ENCODE measurements around the gene SGTA. TPM values are rescaled to one million over a fixed set of nuclear protein-coding genes. Genes with fewer than 3 reads are reported as not detected.

SGTA gene
- polyA plus RNA-seq, 4 donors: 38.2 to 79.5 (median 69.7) TPM

GRCh38 chr19:2734589-2735288 lies 48.3 kb downstream of the SGTA start:
- peaks cover 0 to 50% (median 4%) of the 10 kb centered on the region in 3 donors for H3K36me3 ChIP-seq (ENCODE audit: control insufficient read depth in 3 of 3, insufficient read depth in 2 of 3, low read depth in 1 of 3, low read length in 3 of 3)
- no peaks in the 10 kb centered on the region for H3K27me3 ChIP-seq (ENCODE audit: control insufficient read depth in 3 of 3, insufficient read depth in 3 of 3, low read length in 3 of 3)
- 85 to 94% (median 91%) methylated on average over 26 of the region's 26 CpGs for WGBS, 3 donors
- DNase-seq (no peak), FAIRE-seq (no peak)
- peaks cover 0 to 10% of the 10 kb centered on the region in 2 donors for H3K9me3 ChIP-seq (ENCODE audit: control insufficient read depth in 2 of 2, insufficient read depth in 1 of 2, low read depth in 1 of 2, low read length in 1 of 2)
- H3K27ac ChIP-seq (ENCODE audit: low read depth in 1 of 3, low read length in 2 of 3): no peak overlapping the region
- H3K4me1 ChIP-seq (ENCODE audit: control insufficient read depth in 3 of 3, insufficient read depth in 2 of 3, low read depth in 1 of 3, low read length in 2 of 3): peaks cover 0 to 6% (median 3%) of the 10 kb centered on the region in 3 donors
- no peak overlapping the region for H3K4me3 ChIP-seq (ENCODE audit: low read depth in 1 of 3, low read length in 3 of 3)

GRCh38 chr19:2733930-2734588 lies 49.0 kb downstream of the SGTA start:
- Histone ChIP-seq H3K27me3 (ENCODE audit: control insufficient read depth in 3 of 3, insufficient read depth in 3 of 3, low read length in 3 of 3) (no peaks in the 10 kb centered on the region), H3K9me3 (ENCODE audit: control insufficient read depth in 2 of 2, insufficient read depth in 1 of 2, low read depth in 1 of 2, low read length in 1 of 2) (peaks cover 0 to 11% of the 10 kb centered on the region in 2 donors), H3K4me1 (ENCODE audit: control insufficient read depth in 3 of 3, insufficient read depth in 2 of 3, low read depth in 1 of 3, low read length in 2 of 3) (peaks cover 0 to 1% (median under 1%) of the 10 kb centered on the region in 3 donors), H3K4me3 (ENCODE audit: low read depth in 1 of 3, low read length in 3 of 3) (no peak overlapping the region), H3K36me3 (ENCODE audit: control insufficient read depth in 3 of 3, insufficient read depth in 2 of 3, low read depth in 1 of 3, low read length in 3 of 3) (peaks cover 0 to 50% (median 4%) of the 10 kb centered on the region in 3 donors), H3K27ac (ENCODE audit: low read depth in 1 of 3, low read length in 2 of 3) (no peak overlapping the region)
- FAIRE-seq (no peak), DNase-seq (peak in 1 of 2 donors; percentile 84)
- 24 to 83% (median 50%) methylated on average over 35 of the region's 35 CpGs for WGBS, 3 donors

- 93 to 98% (median 97%) methylated on average over 33 to 38 of the region's 38 CpGs for WGBS, 3 donors
Measured at GRCh38 chr19:2732883-2733282, 50.2 kb downstream of the SGTA start.

GRCh38 chr19:2732157-2732725 lies 50.8 kb downstream of the SGTA start:
- no peak for FAIRE-seq
- no peak overlapping the region for H3K27ac ChIP-seq (ENCODE audit: low read depth in 1 of 3, low read length in 2 of 3)
- 95 to 97% (median 96%) methylated on average over 33 of the region's 33 CpGs for WGBS, 3 donors

More at GRCh38 chr19:2732883-2733282, 50.2 kb downstream of the SGTA start:
- H3K27ac ChIP-seq (ENCODE audit: low read depth in 1 of 3, low read length in 2 of 3): no peak overlapping the region
- H3K9me3 ChIP-seq (ENCODE audit: control insufficient read depth in 2 of 2, insufficient read depth in 1 of 2, low read depth in 1 of 2, low read length in 1 of 2): peaks cover 0 to 11% of the 10 kb centered on the region in 2 donors
- no peaks in the 10 kb centered on the region for H3K4me1 ChIP-seq (ENCODE audit: control insufficient read depth in 3 of 3, insufficient read depth in 2 of 3, low read depth in 1 of 3, low read length in 2 of 3)
- peaks cover 0 to 1% (median 0%) of the 10 kb centered on the region in 3 donors for H3K27me3 ChIP-seq (ENCODE audit: control insufficient read depth in 3 of 3, insufficient read depth in 3 of 3, low read length in 3 of 3)
- H3K4me3 ChIP-seq (ENCODE audit: low read depth in 1 of 3, low read length in 3 of 3): no peak overlapping the region
- no peak for DNase-seq
- FAIRE-seq: no peak
- H3K36me3 ChIP-seq (ENCODE audit: control insufficient read depth in 3 of 3, insufficient read depth in 2 of 3, low read depth in 1 of 3, low read length in 3 of 3): peaks cover 0 to 50% (median 4%) of the 10 kb centered on the region in 3 donors

GRCh38 chr19:2731181-2731995 lies 51.7 kb downstream of the SGTA start:
- peaks cover 0 to 43% (median 4%) of the 10 kb centered on the region in 3 donors for H3K36me3 ChIP-seq (ENCODE audit: control insufficient read depth in 3 of 3, insufficient read depth in 2 of 3, low read depth in 1 of 3, low read length in 3 of 3)
- H3K27me3 ChIP-seq (ENCODE audit: control insufficient read depth in 3 of 3, insufficient read depth in 3 of 3, low read length in 3 of 3): peaks cover 0 to 16% (median 4%) of the 10 kb centered on the region in 3 donors
- no peak overlapping the region for H3K27ac ChIP-seq (ENCODE audit: low read depth in 1 of 3, low read length in 2 of 3)
- peaks cover 0 to 6% of the 10 kb centered on the region in 2 donors for H3K9me3 ChIP-seq (ENCODE audit: control insufficient read depth in 2 of 2, insufficient read depth in 1 of 2, low read depth in 1 of 2, low read length in 1 of 2)
- H3K4me3 ChIP-seq (ENCODE audit: low read depth in 1 of 3, low read length in 3 of 3): no peak overlapping the region
- no peaks in the 10 kb centered on the region for H3K4me1 ChIP-seq (ENCODE audit: control insufficient read depth in 3 of 3, insufficient read depth in 2 of 3, low read depth in 1 of 3, low read length in 2 of 3)
- DNase-seq (no peak), FAIRE-seq (no peak)
- 87 to 92% (median 88%) methylated on average over 34 to 41 of the region's 41 CpGs for WGBS, 3 donors

More at GRCh38 chr19:2732157-2732725, 50.8 kb downstream of the SGTA start:
- no peaks in the 10 kb centered on the region for H3K4me1 ChIP-seq (ENCODE audit: control insufficient read depth in 3 of 3, insufficient read depth in 2 of 3, low read depth in 1 of 3, low read length in 2 of 3)
- H3K4me3 ChIP-seq (ENCODE audit: low read depth in 1 of 3, low read length in 3 of 3): no peak overlapping the region
- peaks cover 0 to 11% of the 10 kb centered on the region in 2 donors for H3K9me3 ChIP-seq (ENCODE audit: control insufficient read depth in 2 of 2, insufficient read depth in 1 of 2, low read depth in 1 of 2, low read length in 1 of 2)
- peaks cover 0 to 50% (median 4%) of the 10 kb centered on the region in 3 donors for H3K36me3 ChIP-seq (ENCODE audit: control insufficient read depth in 3 of 3, insufficient read depth in 2 of 3, low read depth in 1 of 3, low read length in 3 of 3)
- H3K27me3 ChIP-seq (ENCODE audit: control insufficient read depth in 3 of 3, insufficient read depth in 3 of 3, low read length in 3 of 3): peaks cover 0 to 8% (median 0%) of the 10 kb centered on the region in 3 donors
- no peak for DNase-seq

GRCh38 chr19:2729943-2730818 lies 52.9 kb downstream of the SGTA start:
- FAIRE-seq (no peak), DNase-seq (no peak)
- H3K27ac ChIP-seq (ENCODE audit: low read depth in 1 of 3, low read length in 2 of 3): no peak overlapping the region
- no peak overlapping the region for H3K4me3 ChIP-seq (ENCODE audit: low read depth in 1 of 3, low read length in 3 of 3)
- 80 to 88% (median 86%) methylated on average over 23 to 26 of the region's 26 CpGs for WGBS, 3 donors
- no peaks in the 10 kb centered on the region for H3K4me1 ChIP-seq (ENCODE audit: control insufficient read depth in 3 of 3, insufficient read depth in 2 of 3, low read depth in 1 of 3, low read length in 2 of 3)
- peaks cover 0 to 31% (median 4%) of the 10 kb centered on the region in 3 donors for H3K36me3 ChIP-seq (ENCODE audit: control insufficient read depth in 3 of 3, insufficient read depth in 2 of 3, low read depth in 1 of 3, low read length in 3 of 3)
- H3K27me3 ChIP-seq (ENCODE audit: control insufficient read depth in 3 of 3, insufficient read depth in 3 of 3, low read length in 3 of 3): peaks cover 0 to 22% (median 4%) of the 10 kb centered on the region in 3 donors
- peaks cover 0 to 2% of the 10 kb centered on the region in 2 donors for H3K9me3 ChIP-seq (ENCODE audit: control insufficient read depth in 2 of 2, insufficient read depth in 1 of 2, low read depth in 1 of 2, low read length in 1 of 2)

- FAIRE-seq (no peak), DNase-seq (no peak)
- no peaks in the 10 kb centered on the region for H3K4me1 ChIP-seq (ENCODE audit: control insufficient read depth in 3 of 3, insufficient read depth in 2 of 3, low read depth in 1 of 3, low read length in 2 of 3)
- peaks cover 0 to 2% of the 10 kb centered on the region in 2 donors for H3K9me3 ChIP-seq (ENCODE audit: control insufficient read depth in 2 of 2, insufficient read depth in 1 of 2, low read depth in 1 of 2, low read length in 1 of 2)
- no peak overlapping the region for H3K4me3 ChIP-seq (ENCODE audit: low read depth in 1 of 3, low read length in 3 of 3)
- H3K27me3 ChIP-seq (ENCODE audit: control insufficient read depth in 3 of 3, insufficient read depth in 3 of 3, low read length in 3 of 3): peaks cover 0 to 25% (median 4%) of the 10 kb centered on the region in 3 donors
- no peak overlapping the region for H3K27ac ChIP-seq (ENCODE audit: low read depth in 1 of 3, low read length in 2 of 3)
- peaks cover 0 to 18% (median 0%) of the 10 kb centered on the region in 3 donors for H3K36me3 ChIP-seq (ENCODE audit: control insufficient read depth in 3 of 3, insufficient read depth in 2 of 3, low read depth in 1 of 3, low read length in 3 of 3)
- 80 to 83% (median 82%) methylated on average over 23 of the region's 23 CpGs for WGBS, 3 donors
Measured at GRCh38 chr19:2728783-2729387, 54.2 kb downstream of the SGTA start.
